SU-DHL-6 (cell line): ENCODE results near the gene UPP1.

Experiments used
- H2AFZ ChIP-seq: fragments of 200-600 bp; sonication (generic); 2 replicates; pipeline ENCODE4 v1.6.1; 2014; ENCODE audit warnings: low read depth, mild to moderate bottlenecking, moderate library complexity, mixed read lengths, antibody characterized with exemption, low read length; ENCODE audit not compliant: severe bottlenecking
- H3F3A ChIP-seq: fragments of 200-600 bp; shearing (Covaris generic); 2 replicates; pipeline ENCODE4 v1.6.0; 2016; ENCODE audit warnings: antibody characterized with exemption, mild to moderate bottlenecking; ENCODE audit not compliant: insufficient read depth
- H3K27ac ChIP-seq: fragments of 200-600 bp; sonication (generic); 2 replicates; pipeline ENCODE4 v1.5.1; 2016; ENCODE audit warnings: low read depth, mild to moderate bottlenecking, low read length, moderate library complexity, mixed read lengths
- H3K27me3 ChIP-seq: fragments of 200-600 bp; sonication (generic), shearing (Covaris generic); 2 replicates; pipeline ENCODE4 v1.6.0; 2014; ENCODE audit warnings: mild to moderate bottlenecking, low read length
- H3K36me3 ChIP-seq: fragments of 200-600 bp; sonication (generic); 2 replicates; pipeline ENCODE4 v1.6.1; 2014; ENCODE audit warnings: mild to moderate bottlenecking, low read length, mixed read lengths
- H3K4me2 ChIP-seq: fragments of 300-600, 200-600 bp; shearing (Covaris generic), sonication (generic); 2 replicates; pipeline ENCODE4 v1.6.0; 2014; ENCODE audit warnings: low read length, low read depth, mild to moderate bottlenecking; ENCODE audit not compliant: poor library complexity, severe bottlenecking
- H3K4me3 ChIP-seq: fragments of 200-600 bp; sonication (generic); 2 replicates; pipeline ENCODE4 v1.5.1; 2014; ENCODE audit warnings: antibody characterized with exemption, low read length, mild to moderate bottlenecking, mixed read lengths; ENCODE audit not compliant: insufficient read depth, poor library complexity, severe bottlenecking
- H3K79me2 ChIP-seq: fragments of 200-600 bp; sonication (generic); 2 replicates; pipeline ENCODE4 v1.6.1; 2014; ENCODE audit warnings: mild to moderate bottlenecking, low read length, moderate library complexity; ENCODE audit not compliant: insufficient read depth
- H3K9ac ChIP-seq: fragments of 200-600 bp; sonication (generic); 2 replicates; pipeline ENCODE4 v1.7.0; 2014; ENCODE audit warnings: mild to moderate bottlenecking, low read length
- H3K9me2 ChIP-seq: fragments of 200-600 bp; sonication (generic); replicated peaks from 2 replicates; pipeline ENCODE4 v1.6.1; 2014; ENCODE audit warnings: low read length; ENCODE audit not compliant: insufficient read depth
- H3K9me3 ChIP-seq: fragments of 200-600 bp; sonication (generic); 2 replicates; pipeline ENCODE4 v1.6.1; 2014; ENCODE audit warnings: low read length, mixed read lengths; ENCODE audit not compliant: insufficient read depth
- H4K20me1 ChIP-seq: fragments of 200-600 bp; sonication (generic); 2 replicates; pipeline ENCODE4 v1.6.1; 2014; ENCODE audit warnings: low read depth, mild to moderate bottlenecking, antibody characterized with exemption, low read length, moderate library complexity, mixed read lengths
- EZH2phosphoT487 ChIP-seq: fragments of 200-600 bp; sonication (generic), shearing (Covaris generic); conservative IDR thresholded peaks from 2 replicates; pipeline ENCODE4 v1.6.1; 2018; ENCODE audit warnings: mild to moderate bottlenecking, antibody characterized with exemption, low read length, moderate library complexity, mixed read lengths
- TF ChIP-seq, protein P1 (sequence below): fragments of 200-600 bp; sonication (generic); IDR thresholded peaks from one replicate; pipeline ENCODE4 v1.5.1; 2017; ENCODE audit warnings: antibody characterized with exemption, mild to moderate bottlenecking, low read length, moderate library complexity; ENCODE audit not compliant: insufficient read depth, poor library complexity, severe bottlenecking

The UPP1 gene

DNA sequence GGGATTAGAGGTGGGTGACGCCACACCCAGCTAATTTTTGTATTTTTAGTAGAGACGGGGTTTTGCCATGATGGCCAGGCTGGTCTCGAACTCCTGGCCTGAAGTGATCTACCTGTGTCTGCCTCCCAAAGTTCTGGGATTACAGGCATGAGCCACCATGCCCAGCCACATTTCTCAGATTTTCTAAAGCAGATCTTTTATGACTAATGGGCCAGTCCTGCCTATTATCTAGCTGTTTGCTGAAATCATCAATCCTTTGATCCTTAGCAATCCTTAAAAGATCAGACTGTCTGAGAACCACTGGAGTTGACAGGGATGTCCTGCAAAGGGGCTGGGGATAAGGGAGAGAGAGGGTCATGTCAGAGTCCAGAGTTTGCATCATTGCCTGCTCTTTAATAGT lies 61.0 kb downstream of the UPP1 start:
- Histone ChIP-seq H3K9me3 (no peaks in the 10 kb centered on the region), H3K4me2 (no peak overlapping the region), H3K27me3 (no peaks in the 10 kb centered on the region), H3F3A (no peaks in the 10 kb centered on the region), H3K4me3 (no peak overlapping the region), H3K79me2 (no peaks in the 10 kb centered on the region), H4K20me1 (no peaks in the 10 kb centered on the region), H3K9ac (no peak overlapping the region), H2AFZ (no peak overlapping the region), H3K9me2 (no peaks in the 10 kb centered on the region), H3K27ac (no peak overlapping the region), H3K36me3 (no peaks in the 10 kb centered on the region)
- TF ChIP-seq, protein P1, sequence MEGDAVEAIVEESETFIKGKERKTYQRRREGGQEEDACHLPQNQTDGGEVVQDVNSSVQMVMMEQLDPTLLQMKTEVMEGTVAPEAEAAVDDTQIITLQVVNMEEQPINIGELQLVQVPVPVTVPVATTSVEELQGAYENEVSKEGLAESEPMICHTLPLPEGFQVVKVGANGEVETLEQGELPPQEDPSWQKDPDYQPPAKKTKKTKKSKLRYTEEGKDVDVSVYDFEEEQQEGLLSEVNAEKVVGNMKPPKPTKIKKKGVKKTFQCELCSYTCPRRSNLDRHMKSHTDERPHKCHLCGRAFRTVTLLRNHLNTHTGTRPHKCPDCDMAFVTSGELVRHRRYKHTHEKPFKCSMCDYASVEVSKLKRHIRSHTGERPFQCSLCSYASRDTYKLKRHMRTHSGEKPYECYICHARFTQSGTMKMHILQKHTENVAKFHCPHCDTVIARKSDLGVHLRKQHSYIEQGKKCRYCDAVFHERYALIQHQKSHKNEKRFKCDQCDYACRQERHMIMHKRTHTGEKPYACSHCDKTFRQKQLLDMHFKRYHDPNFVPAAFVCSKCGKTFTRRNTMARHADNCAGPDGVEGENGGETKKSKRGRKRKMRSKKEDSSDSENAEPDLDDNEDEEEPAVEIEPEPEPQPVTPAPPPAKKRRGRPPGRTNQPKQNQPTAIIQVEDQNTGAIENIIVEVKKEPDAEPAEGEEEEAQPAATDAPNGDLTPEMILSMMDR = no peak
- TF ChIP-seq EZH2phosphoT487 = no peak

DNA sequence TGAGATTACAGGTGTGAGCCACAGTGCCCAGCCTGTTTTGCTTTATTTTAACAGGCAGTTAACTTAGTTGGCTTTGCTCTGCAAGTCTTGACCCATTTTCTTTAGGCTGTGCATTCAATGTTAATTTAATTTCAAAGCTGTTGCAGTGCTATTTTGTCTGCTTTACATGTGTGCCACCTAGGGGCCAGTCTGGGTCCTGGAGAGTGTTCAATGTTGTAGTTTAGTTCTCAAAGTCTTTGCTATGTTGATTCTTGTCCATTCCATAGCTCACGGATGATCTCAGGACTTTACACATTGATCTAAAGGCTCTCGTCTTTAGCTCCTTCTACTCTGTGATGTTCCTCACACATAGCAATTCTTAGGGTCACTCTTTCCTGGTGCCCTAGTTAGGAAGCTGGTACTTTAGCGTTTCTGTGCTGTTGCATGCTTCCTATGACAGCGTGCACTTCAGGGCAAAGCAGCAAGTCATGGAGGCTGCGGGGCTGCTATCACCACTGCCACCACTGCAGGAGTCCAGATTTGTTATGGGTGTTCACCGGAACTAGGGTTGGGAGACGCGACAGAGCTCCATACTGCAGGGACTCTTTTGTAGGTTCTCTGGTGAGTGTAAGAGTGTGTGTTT lies 65.8 kb downstream of the UPP1 start:
- Histone ChIP-seq H3K9ac (no peak overlapping the region), H3K36me3 (no peaks in the 10 kb centered on the region), H4K20me1 (no peaks in the 10 kb centered on the region), H3K79me2 (no peaks in the 10 kb centered on the region), H3K9me2 (no peaks in the 10 kb centered on the region), H2AFZ (no peak overlapping the region), H3K4me3 (no peak overlapping the region), H3F3A (no peaks in the 10 kb centered on the region), H3K27ac (no peak overlapping the region), H3K4me2 (no peak overlapping the region), H3K27me3 (no peaks in the 10 kb centered on the region; the same call in 1 of the 2 replicates), H3K9me3 (no peaks in the 10 kb centered on the region)
- TF ChIP-seq, protein P1 = peak; percentile 66
- no peak for TF ChIP-seq EZH2phosphoT487
